SU-DHL-6 (cell line): ENCODE measurements around the gene TMEM106B.

Experiments used
- H2AFZ ChIP-seq: fragments of 200-600 bp; sonication (generic); 2 replicates; pipeline ENCODE4 v1.6.1; 2014; ENCODE audit warnings: low read depth, mild to moderate bottlenecking, moderate library complexity, mixed read lengths, antibody characterized with exemption, low read length; ENCODE audit not compliant: severe bottlenecking
- H3F3A ChIP-seq: fragments of 200-600 bp; shearing (Covaris generic); 2 replicates; pipeline ENCODE4 v1.6.0; 2016; ENCODE audit warnings: antibody characterized with exemption, mild to moderate bottlenecking; ENCODE audit not compliant: insufficient read depth
- H3K27ac ChIP-seq: fragments of 200-600 bp; sonication (generic); 2 replicates; pipeline ENCODE4 v1.5.1; 2016; ENCODE audit warnings: low read depth, mild to moderate bottlenecking, low read length, moderate library complexity, mixed read lengths
- H3K27me3 ChIP-seq: fragments of 200-600 bp; sonication (generic), shearing (Covaris generic); 2 replicates; pipeline ENCODE4 v1.6.0; 2014; ENCODE audit warnings: mild to moderate bottlenecking, low read length
- H3K36me3 ChIP-seq: fragments of 200-600 bp; sonication (generic); 2 replicates; pipeline ENCODE4 v1.6.1; 2014; ENCODE audit warnings: mild to moderate bottlenecking, low read length, mixed read lengths
- H3K4me2 ChIP-seq: fragments of 300-600, 200-600 bp; shearing (Covaris generic), sonication (generic); 2 replicates; pipeline ENCODE4 v1.6.0; 2014; ENCODE audit warnings: low read length, low read depth, mild to moderate bottlenecking; ENCODE audit not compliant: poor library complexity, severe bottlenecking
- H3K4me3 ChIP-seq: fragments of 200-600 bp; sonication (generic); 2 replicates; pipeline ENCODE4 v1.5.1; 2014; ENCODE audit warnings: antibody characterized with exemption, low read length, mild to moderate bottlenecking, mixed read lengths; ENCODE audit not compliant: insufficient read depth, poor library complexity, severe bottlenecking
- H3K79me2 ChIP-seq: fragments of 200-600 bp; sonication (generic); 2 replicates; pipeline ENCODE4 v1.6.1; 2014; ENCODE audit warnings: mild to moderate bottlenecking, low read length, moderate library complexity; ENCODE audit not compliant: insufficient read depth
- H3K9ac ChIP-seq: fragments of 200-600 bp; sonication (generic); 2 replicates; pipeline ENCODE4 v1.7.0; 2014; ENCODE audit warnings: mild to moderate bottlenecking, low read length
- H3K9me2 ChIP-seq: fragments of 200-600 bp; sonication (generic); replicated peaks from 2 replicates; pipeline ENCODE4 v1.6.1; 2014; ENCODE audit warnings: low read length; ENCODE audit not compliant: insufficient read depth
- H3K9me3 ChIP-seq: fragments of 200-600 bp; sonication (generic); 2 replicates; pipeline ENCODE4 v1.6.1; 2014; ENCODE audit warnings: low read length, mixed read lengths; ENCODE audit not compliant: insufficient read depth
- H4K20me1 ChIP-seq: fragments of 200-600 bp; sonication (generic); 2 replicates; pipeline ENCODE4 v1.6.1; 2014; ENCODE audit warnings: low read depth, mild to moderate bottlenecking, antibody characterized with exemption, low read length, moderate library complexity, mixed read lengths
- EZH2phosphoT487 ChIP-seq: fragments of 200-600 bp; sonication (generic), shearing (Covaris generic); conservative IDR thresholded peaks from 2 replicates; pipeline ENCODE4 v1.6.1; 2018; ENCODE audit warnings: mild to moderate bottlenecking, antibody characterized with exemption, low read length, moderate library complexity, mixed read lengths
- TF ChIP-seq, protein P1 (sequence below): fragments of 200-600 bp; sonication (generic); IDR thresholded peaks from one replicate; pipeline ENCODE4 v1.5.1; 2017; ENCODE audit warnings: antibody characterized with exemption, mild to moderate bottlenecking, low read length, moderate library complexity; ENCODE audit not compliant: insufficient read depth, poor library complexity, severe bottlenecking

TMEM106B gene

GRCh38 chr7:12269100-12269895 lies 58.2 kb downstream of the TMEM106B start:
- no peak overlapping the region for H3K4me2 ChIP-seq
- TF ChIP-seq, protein P1, sequence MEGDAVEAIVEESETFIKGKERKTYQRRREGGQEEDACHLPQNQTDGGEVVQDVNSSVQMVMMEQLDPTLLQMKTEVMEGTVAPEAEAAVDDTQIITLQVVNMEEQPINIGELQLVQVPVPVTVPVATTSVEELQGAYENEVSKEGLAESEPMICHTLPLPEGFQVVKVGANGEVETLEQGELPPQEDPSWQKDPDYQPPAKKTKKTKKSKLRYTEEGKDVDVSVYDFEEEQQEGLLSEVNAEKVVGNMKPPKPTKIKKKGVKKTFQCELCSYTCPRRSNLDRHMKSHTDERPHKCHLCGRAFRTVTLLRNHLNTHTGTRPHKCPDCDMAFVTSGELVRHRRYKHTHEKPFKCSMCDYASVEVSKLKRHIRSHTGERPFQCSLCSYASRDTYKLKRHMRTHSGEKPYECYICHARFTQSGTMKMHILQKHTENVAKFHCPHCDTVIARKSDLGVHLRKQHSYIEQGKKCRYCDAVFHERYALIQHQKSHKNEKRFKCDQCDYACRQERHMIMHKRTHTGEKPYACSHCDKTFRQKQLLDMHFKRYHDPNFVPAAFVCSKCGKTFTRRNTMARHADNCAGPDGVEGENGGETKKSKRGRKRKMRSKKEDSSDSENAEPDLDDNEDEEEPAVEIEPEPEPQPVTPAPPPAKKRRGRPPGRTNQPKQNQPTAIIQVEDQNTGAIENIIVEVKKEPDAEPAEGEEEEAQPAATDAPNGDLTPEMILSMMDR, result no peak
- no peak for TF ChIP-seq EZH2phosphoT487
- no peaks in the 10 kb centered on the region for H3K9me2 ChIP-seq
- H3K4me3 ChIP-seq, result no peak overlapping the region
- H3K9ac ChIP-seq, result no peak overlapping the region
- no peaks in the 10 kb centered on the region for H3K36me3 ChIP-seq
- H3K79me2 ChIP-seq, result no peaks in the 10 kb centered on the region
- H3F3A ChIP-seq, result no peaks in the 10 kb centered on the region
- H3K27me3 ChIP-seq, result no peaks in the 10 kb centered on the region
- no peak overlapping the region for H3K27ac ChIP-seq
- H3K9me3 ChIP-seq, result no peaks in the 10 kb centered on the region
- H2AFZ ChIP-seq, result no peak overlapping the region
- no peaks in the 10 kb centered on the region for H4K20me1 ChIP-seq

DNA sequence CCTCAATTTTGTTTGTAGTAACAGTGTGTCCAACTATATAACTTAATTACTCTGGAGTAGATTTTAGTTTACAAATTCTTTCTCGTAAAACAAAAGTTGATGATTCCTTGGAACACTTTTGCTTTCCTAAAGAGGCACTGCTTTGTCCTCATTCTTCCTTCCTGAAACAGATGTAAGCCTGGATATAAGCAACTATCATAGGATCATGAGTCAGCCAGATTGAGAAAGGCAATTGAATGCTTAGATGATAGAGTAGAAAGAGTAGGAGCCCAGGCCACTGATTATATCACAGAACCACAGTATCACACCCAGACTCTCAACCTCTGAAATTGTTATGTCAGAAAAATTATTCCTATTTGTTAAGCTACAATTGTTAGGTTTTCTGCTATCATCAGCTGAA lies 69.9 kb downstream of the TMEM106B start:
- no peak overlapping the region for H2AFZ ChIP-seq
- TF ChIP-seq EZH2phosphoT487, result no peak
- TF ChIP-seq, protein P1, result no peak
- no peaks in the 10 kb centered on the region for H3K9me2 ChIP-seq
- H3K4me2 ChIP-seq, result no peak overlapping the region
- H3K79me2 ChIP-seq, result no peaks in the 10 kb centered on the region
- H3K4me3 ChIP-seq, result no peak overlapping the region
- no peaks in the 10 kb centered on the region for H3K9me3 ChIP-seq
- no peaks in the 10 kb centered on the region for H4K20me1 ChIP-seq
- no peak overlapping the region for H3K9ac ChIP-seq
- H3F3A ChIP-seq, result no peaks in the 10 kb centered on the region
- no peak overlapping the region for H3K27ac ChIP-seq
- no peaks in the 10 kb centered on the region for H3K27me3 ChIP-seq
- no peaks in the 10 kb centered on the region for H3K36me3 ChIP-seq

- Histone ChIP-seq H3K9ac (no peak overlapping the region), H3K9me2 (no peaks in the 10 kb centered on the region), H2AFZ (no peak overlapping the region), H3K4me3 (no peak overlapping the region), H3K9me3 (peaks cover 13% of the 10 kb centered on the region; the same call in 1 of the 2 replicates), H3K4me2 (no peak overlapping the region), H3K36me3 (no peaks in the 10 kb centered on the region), H3K27ac (no peak overlapping the region), H3K79me2 (no peaks in the 10 kb centered on the region), H3K27me3 (no peaks in the 10 kb centered on the region), H4K20me1 (no peaks in the 10 kb centered on the region), H3F3A (no peaks in the 10 kb centered on the region)
- TF ChIP-seq, protein P1, result no peak
- TF ChIP-seq EZH2phosphoT487, result no peak
Measured at GRCh38 chr7:12287901-12288300, 76.8 kb downstream of the TMEM106B start.
